Endothelial cell of umbilical vein (primary cell): ENCODE data around the gene NEDD4L. TPM values are rescaled to one million over a fixed set of nuclear protein-coding genes. Genes with fewer than 3 reads are reported as not detected.
A peak's percentile ranks its signal among the peaks of the same experiment; 100 is the strongest.

Experiments
- BruUV-seq: library from RNA; stranded (reverse); fragments of 400-500 nt; replicated peaks from 2 replicates; lab custom pipeline; 2021; lab: Mats Ljungman, UMichigan
- CTCF ChIA-PET: fragments of 300-600, 350-600 bp; sonication (Branson Sonifier 250); formaldehyde crosslinking; loops from one replicate; lab custom pipeline; 2021; ENCODE audit warnings: antibody characterized with exemption, inconsistent platforms; lab: Charles Lee
- POLR2A ChIA-PET: fragments of 300-600, 350-600 bp; sonication (Branson Sonifier 250); formaldehyde crosslinking; loops from one replicate; lab custom pipeline; 2021; ENCODE audit warnings: antibody characterized with exemption, inconsistent platforms; lab: Charles Lee
- DNase-seq: peaks from one replicate; pipeline ENCODE4 v3.0.0-alpha.2; 2011; ENCODE audit warnings: low read depth, low spot score
- FAIRE-seq: peaks from 2 replicates; lab custom pipeline; 2011; peaks lifted over from hg19 to GRCh38; lab: Jason Lieb, UNC
- H2AFZ ChIP-seq: 2 replicates; pipeline ENCODE4 v1.6.0; 2012; ENCODE audit warnings: low read depth, low read length, control low read depth, inconsistent platforms
- H3K27ac ChIP-seq: 2 replicates; pipeline ENCODE4 v1.5.1; 2011; ENCODE audit warnings: low read depth, mild to moderate bottlenecking, control low read depth, low read length, moderate library complexity; ENCODE audit not compliant: insufficient read depth
- H3K27me3 ChIP-seq, 2 experiments: 2 replicates each; pipeline versions ENCODE4 v1.6.0 to v1.6.1; 2011; ENCODE audit warnings: low read length in 2 of 2, mixed read lengths in 1 of 2; ENCODE audit not compliant: control insufficient read depth in 2 of 2, insufficient read depth in 2 of 2
- H3K36me3 ChIP-seq, 2 experiments: 2 replicates in 1 of 2; 3 replicates in 1 of 2; pipeline ENCODE4 v1.5.1; 2011; ENCODE audit warnings: low read length in 2 of 2, mild to moderate bottlenecking in 1 of 2, moderate library complexity in 1 of 2; ENCODE audit not compliant: control insufficient read depth in 2 of 2, insufficient read depth in 2 of 2; ENCODE audit errors: extremely low read depth in 1 of 2
- H3K4me1 ChIP-seq: 3 replicates; pipeline ENCODE4 v1.5.1; 2011; ENCODE audit warnings: mild to moderate bottlenecking, low read length; ENCODE audit not compliant: control insufficient read depth, insufficient read depth; ENCODE audit errors: extremely low read depth
- H3K4me2 ChIP-seq: 2 replicates; pipeline ENCODE4 v1.6.1; 2011; ENCODE audit warnings: low read length, control low read depth, mixed read lengths; ENCODE audit not compliant: insufficient read depth
- H3K4me3 ChIP-seq, 3 experiments: fragments of 200-600 bp in 1 of 3; sonication (generic), shearing (Covaris generic) in 1 of 3; replicated peaks in 1 of 3; 2 replicates each; pipeline ENCODE4 v1.5.1; 2011 to 2016; ENCODE audit warnings: control low read depth in 3 of 3, low read length in 3 of 3, mild to moderate bottlenecking in 2 of 3, inconsistent platforms in 1 of 3, low read depth in 1 of 3, moderate library complexity in 1 of 3; ENCODE audit not compliant: insufficient read depth in 1 of 3
- H3K79me2 ChIP-seq: 2 replicates; pipeline ENCODE4 v1.6.0; 2012; ENCODE audit warnings: low read length, inconsistent platforms; ENCODE audit not compliant: control insufficient read depth, insufficient read depth
- H3K9ac ChIP-seq: replicated peaks from 2 replicates; pipeline ENCODE3; 2011; ENCODE audit warnings: low read length, control low read depth; ENCODE audit not compliant: insufficient read depth; ENCODE audit errors: extremely low read depth
- H3K9me1 ChIP-seq: replicated peaks from 3 replicates; pipeline ENCODE4 v1.6.0; 2011; ENCODE audit warnings: mild to moderate bottlenecking, low read length; ENCODE audit not compliant: control insufficient read depth, insufficient read depth; ENCODE audit errors: extremely low read depth
- H3K9me3 ChIP-seq: replicated peaks from 2 replicates; pipeline ENCODE4 v1.5.1; 2012; ENCODE audit warnings: low read length, inconsistent platforms; ENCODE audit not compliant: control insufficient read depth, insufficient read depth
- H4K20me1 ChIP-seq: replicated peaks from 2 replicates; pipeline ENCODE3; 2011; ENCODE audit warnings: mild to moderate bottlenecking, low read length; ENCODE audit not compliant: control insufficient read depth, insufficient read depth; ENCODE audit errors: extremely low read depth
- EZH2 ChIP-seq: IDR thresholded peaks from 2 replicates; pipeline ENCODE4 v1.6.1; 2012; ENCODE audit warnings: borderline replicate concordance, low read depth, mild to moderate bottlenecking, moderate library complexity, low read length, inconsistent platforms; ENCODE audit not compliant: severe bottlenecking
- FOS ChIP-seq: IDR thresholded peaks from 2 replicates; pipeline ENCODE4 v1.6.1; 2011; ENCODE audit warnings: mild to moderate bottlenecking, low read length, moderate library complexity, borderline replicate concordance; ENCODE audit not compliant: insufficient read depth
- GATA2 ChIP-seq: IDR thresholded peaks from 2 replicates; pipeline ENCODE4 v1.7.0; 2011; ENCODE audit warnings: low read depth, mild to moderate bottlenecking, moderate library complexity, mixed read lengths, low read length; ENCODE audit not compliant: insufficient read length, insufficient read depth
- JUN ChIP-seq: IDR thresholded peaks from 2 replicates; pipeline ENCODE4 v1.6.1; 2011; ENCODE audit warnings: borderline replicate concordance, low read depth; ENCODE audit not compliant: insufficient read length, insufficient read depth
- MYC ChIP-seq: IDR thresholded peaks from one replicate; pipeline ENCODE4 v1.6.1; 2011; ENCODE audit warnings: mild to moderate bottlenecking, low read depth, low read length
- POLR2A ChIP-seq: IDR thresholded peaks from 2 replicates; pipeline ENCODE4 v1.6.1; 2012; ENCODE audit warnings: low read depth, mild to moderate bottlenecking, control low read depth, low read length
- POLR2AphosphoS5 ChIP-seq: IDR thresholded peaks from 2 replicates; pipeline ENCODE4 v1.6.1; 2012; ENCODE audit warnings: low read depth, mild to moderate bottlenecking, control low read depth, low read length, moderate library complexity; ENCODE audit not compliant: insufficient read depth
- dilution Hi-C: fragments of 300-500 bp; cut with MboI; formaldehyde crosslinking; loops from one replicate; pipeline ENCODE4 v1.15.0; 2019; ENCODE audit warnings: low sequenced_read_pairs; ENCODE audit not compliant: extremely low pct_ligation_motif_present
- intact Hi-C: fragments of 100-400 bp; cut with micrococcal nuclease; formaldehyde crosslinking; loops from one replicate; pipeline ENCODE4 v1.10.0; 2022
- microRNA counts: library from miRNA; unstranded; fragments of <30 nt; microRNA quantifications from one replicate; lab custom pipeline; 2016
- microRNA-seq: library from miRNA; unstranded; fragments of <30 nt; microRNA quantifications from one replicate; pipeline ENCODE4 v1.2.0, GENCODE V29; 2021; ENCODE audit warnings: borderline number of aligned reads, borderline replicate concordance
- polyA plus RNA-seq, 4 experiments: library from polyadenylated mRNA; depleted of rRNA in 3 of 4; stranded (reverse) in 3 of 4; unstranded in 1 of 4; fragments of >200 nt; gene quantifications; 2 replicates each; pipeline versions ENCODE4 v1.2.1 to v1.2.3, GENCODE V29; 2011 to 2012; ENCODE audit warnings: missing spikeins in 1 of 4
- small RNA-seq: library from RNA; depleted of rRNA; stranded (forward); fragments of <200 nt; gene quantifications from one replicate; pipeline ENCODE3, GENCODE V24; 2012; ENCODE audit warnings: low replicate concordance, low read depth; ENCODE audit not compliant: insufficient read depth, insufficient read length
- total RNA-seq: library from RNA; stranded (reverse); gene quantifications from 2 replicates; pipeline ENCODE4 v1.2.3, GENCODE V29; 2021
- TF ChIP-seq, protein P1 (sequence below), 2 donors: IDR thresholded peaks; 1 replicate in 1 of 2; 2 replicates in 1 of 2; pipeline ENCODE4 v1.5.1; 2011; ENCODE audit warnings: low read length in 2 of 2, mild to moderate bottlenecking in 2 of 2, moderate library complexity in 2 of 2, control low read depth in 1 of 2, inconsistent platforms in 1 of 2, low read depth in 1 of 2; ENCODE audit not compliant: insufficient read depth in 1 of 2; ENCODE audit errors: extremely low read depth in 1 of 2
- TF ChIP-seq, protein P2 (sequence below): IDR thresholded peaks from 2 replicates; pipeline ENCODE4 v1.6.1; 2011; ENCODE audit not compliant: insufficient read depth, insufficient read length

NEDD4L gene
- total and polyA plus RNA-seq, 2 donors (not counting 3 experiments of a cell fraction or from before 2014, with no cell fraction given) = 20.5 to 78.9 TPM

DNA sequence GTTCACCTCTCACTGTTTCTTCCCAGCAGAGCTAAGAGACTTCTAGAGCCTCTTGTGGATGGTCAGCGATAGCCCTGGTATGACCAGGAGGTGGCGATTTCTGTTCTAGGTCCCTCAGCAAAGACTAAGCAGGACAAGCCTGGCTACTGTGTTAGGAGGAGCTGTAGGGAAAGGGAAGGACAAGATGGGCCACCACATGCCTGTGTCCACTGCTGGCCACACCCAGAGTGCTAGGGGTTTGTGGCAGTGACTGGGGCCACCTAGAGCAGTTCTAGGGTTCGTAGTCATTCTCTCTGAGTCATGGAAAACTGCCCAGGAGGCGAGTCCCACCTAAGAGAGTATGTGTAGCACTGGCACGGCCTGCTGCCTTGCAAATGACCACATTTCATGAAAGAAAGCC is 405.4 kb downstream of the NEDD4L start:
- H3K4me3 ChIP-seq = no peak overlapping the region
- dilution Hi-C loops (no loop called here), intact Hi-C loops (no loop called here)
- H3K27ac ChIP-seq = no peak overlapping the region
- no peak overlapping the region for H3K9ac ChIP-seq
- ChIA-PET CTCF (interaction anchor here (1.0 kb wide), 1 partner anchor 27 kb away, joined by 3 read pairs; no protein-coding TSS in a partner anchor), POLR2A (no interaction called here)
- TF ChIP-seq EZH2 (no peak), GATA2 (no peak), POLR2AphosphoS5 (no peak), MYC (no peak), POLR2A (no peak), JUN (no peak), FOS (no peak)
- TF ChIP-seq, protein P1, sequence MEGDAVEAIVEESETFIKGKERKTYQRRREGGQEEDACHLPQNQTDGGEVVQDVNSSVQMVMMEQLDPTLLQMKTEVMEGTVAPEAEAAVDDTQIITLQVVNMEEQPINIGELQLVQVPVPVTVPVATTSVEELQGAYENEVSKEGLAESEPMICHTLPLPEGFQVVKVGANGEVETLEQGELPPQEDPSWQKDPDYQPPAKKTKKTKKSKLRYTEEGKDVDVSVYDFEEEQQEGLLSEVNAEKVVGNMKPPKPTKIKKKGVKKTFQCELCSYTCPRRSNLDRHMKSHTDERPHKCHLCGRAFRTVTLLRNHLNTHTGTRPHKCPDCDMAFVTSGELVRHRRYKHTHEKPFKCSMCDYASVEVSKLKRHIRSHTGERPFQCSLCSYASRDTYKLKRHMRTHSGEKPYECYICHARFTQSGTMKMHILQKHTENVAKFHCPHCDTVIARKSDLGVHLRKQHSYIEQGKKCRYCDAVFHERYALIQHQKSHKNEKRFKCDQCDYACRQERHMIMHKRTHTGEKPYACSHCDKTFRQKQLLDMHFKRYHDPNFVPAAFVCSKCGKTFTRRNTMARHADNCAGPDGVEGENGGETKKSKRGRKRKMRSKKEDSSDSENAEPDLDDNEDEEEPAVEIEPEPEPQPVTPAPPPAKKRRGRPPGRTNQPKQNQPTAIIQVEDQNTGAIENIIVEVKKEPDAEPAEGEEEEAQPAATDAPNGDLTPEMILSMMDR (IDR thresholded peaks at IDR 0.05; ENCODE audit: extremely low read depth in 1 of 2, insufficient read depth in 1 of 2, low read depth in 1 of 2, low read length in 2 of 2) = no peak
- TF ChIP-seq, protein P2, sequence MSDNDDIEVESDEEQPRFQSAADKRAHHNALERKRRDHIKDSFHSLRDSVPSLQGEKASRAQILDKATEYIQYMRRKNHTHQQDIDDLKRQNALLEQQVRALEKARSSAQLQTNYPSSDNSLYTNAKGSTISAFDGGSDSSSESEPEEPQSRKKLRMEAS = no peak
- no peak for FAIRE-seq
- H3K27me3 ChIP-seq = peaks cover 2 to 6% of the 10 kb centered on the region in 2 experiments
- BruUV-seq = no TSS peak
- H3K4me1 ChIP-seq = no peaks in the 10 kb centered on the region
- H3K9me3 ChIP-seq = no peaks in the 10 kb centered on the region
- no peak for DNase-seq
- H3K79me2 ChIP-seq = no peaks in the 10 kb centered on the region
- no peaks in the 10 kb centered on the region for H4K20me1 ChIP-seq
- no peak overlapping the region for H3K4me2 ChIP-seq
- no peaks in the 10 kb centered on the region for H3K36me3 ChIP-seq
- no peak overlapping the region for H2AFZ ChIP-seq
- H3K9me1 ChIP-seq = no peaks in the 10 kb centered on the region

MicroRNA genes within 50 kb of the gene (microRNA counts, 767-probe panel; counts per million panel counts)
- 723 counts per million, percentile 96 among the panel's probes with 10 or more counts for microRNA hsa-miR-122-5p (lab: Ali Mortazavi, UCI)

Small RNAs within 50 kb of the gene (microRNA-seq; reads per million reads assigned to microRNA genes)
- gene MIR3591 = not detected

Small RNAs within 50 kb of the gene (small RNA-seq; reads per million reads assigned to genes)
- not detected for gene HMGN1P30
- gene MIR3591 = not detected

Other genes with a start within 250 kb of the NEDD4L start
- gene ATP8B1, start 240.9 kb upstream of the NEDD4L start, total RNA-seq = 86.5 and 100 TPM in 2 replicates
- gene ATP8B1, start 240.9 kb upstream of the NEDD4L start, polyA plus RNA-seq = 42.7 and 49.3 TPM in 2 replicates